Measurements from ENCODE around the gene CD68.

DNA sequence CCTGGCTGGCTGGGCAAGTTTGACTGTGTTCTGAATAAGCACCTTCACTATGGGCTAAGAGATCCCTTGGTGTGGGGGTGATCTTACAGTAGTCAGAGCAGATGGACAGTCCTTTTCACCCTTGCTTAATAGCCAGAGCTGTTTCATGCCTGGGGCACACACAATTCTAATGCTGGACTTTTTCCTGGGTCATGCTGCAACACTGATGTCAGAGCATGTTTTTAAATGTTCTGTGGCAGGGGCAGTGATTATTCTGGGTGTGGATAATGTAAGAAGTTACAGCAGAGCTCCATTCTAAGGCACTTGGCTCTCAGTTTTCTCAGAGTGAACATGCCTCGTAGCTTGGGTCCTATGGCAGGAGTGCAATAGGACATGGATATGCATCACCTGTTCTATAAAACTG is 4.0 kb upstream of the CD68 start:
- TF ChIP-seq, protein P1, sequence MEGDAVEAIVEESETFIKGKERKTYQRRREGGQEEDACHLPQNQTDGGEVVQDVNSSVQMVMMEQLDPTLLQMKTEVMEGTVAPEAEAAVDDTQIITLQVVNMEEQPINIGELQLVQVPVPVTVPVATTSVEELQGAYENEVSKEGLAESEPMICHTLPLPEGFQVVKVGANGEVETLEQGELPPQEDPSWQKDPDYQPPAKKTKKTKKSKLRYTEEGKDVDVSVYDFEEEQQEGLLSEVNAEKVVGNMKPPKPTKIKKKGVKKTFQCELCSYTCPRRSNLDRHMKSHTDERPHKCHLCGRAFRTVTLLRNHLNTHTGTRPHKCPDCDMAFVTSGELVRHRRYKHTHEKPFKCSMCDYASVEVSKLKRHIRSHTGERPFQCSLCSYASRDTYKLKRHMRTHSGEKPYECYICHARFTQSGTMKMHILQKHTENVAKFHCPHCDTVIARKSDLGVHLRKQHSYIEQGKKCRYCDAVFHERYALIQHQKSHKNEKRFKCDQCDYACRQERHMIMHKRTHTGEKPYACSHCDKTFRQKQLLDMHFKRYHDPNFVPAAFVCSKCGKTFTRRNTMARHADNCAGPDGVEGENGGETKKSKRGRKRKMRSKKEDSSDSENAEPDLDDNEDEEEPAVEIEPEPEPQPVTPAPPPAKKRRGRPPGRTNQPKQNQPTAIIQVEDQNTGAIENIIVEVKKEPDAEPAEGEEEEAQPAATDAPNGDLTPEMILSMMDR (IDR thresholded peaks at IDR 0.05), result no peak
- TF ChIP-seq POLR2A (IDR thresholded peaks at IDR 0.05), result no peak
